ENCODE results near the gene GRID1.

Gene GRID1

DNA sequence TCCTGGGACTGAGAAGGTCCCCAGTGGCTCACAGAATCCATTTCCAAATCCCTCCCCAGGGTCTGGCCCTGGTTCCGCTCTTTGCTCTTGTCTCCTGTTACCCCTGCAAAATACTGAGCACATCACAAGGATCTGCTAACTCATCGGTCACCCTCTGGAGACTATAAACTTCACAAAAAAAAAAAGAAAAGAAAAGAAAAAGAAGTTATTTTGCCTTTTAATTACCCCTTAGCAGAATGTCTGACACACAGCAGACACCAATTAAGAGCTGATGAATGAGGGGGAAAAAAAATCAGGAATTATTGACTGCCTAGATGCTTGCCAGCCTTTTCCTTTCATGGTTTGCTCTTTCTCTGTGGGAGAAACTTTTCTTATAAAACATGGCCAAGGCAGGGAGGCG, 578.7 kb downstream of the GRID1 start:
- no peak overlapping the region for H3K4me3 Mint-ChIP-seq
- H3K9me3 Mint-ChIP-seq: no peaks in the 10 kb centered on the region
- H3K4me1 Mint-ChIP-seq (ENCODE audit: low read depth): no peaks in the 10 kb centered on the region
- H3K27ac Mint-ChIP-seq: no peak overlapping the region
- no peaks in the 10 kb centered on the region for H3K36me3 Mint-ChIP-seq (ENCODE audit: low read depth)
- no peaks in the 10 kb centered on the region for H3K27me3 Mint-ChIP-seq (ENCODE audit: low read depth)

GRCh38 chr10:85787393-85787792, 579.2 kb downstream of the GRID1 start:
- Mint-ChIP-seq H3K27ac (no peak overlapping the region), H3K27me3 (ENCODE audit: low read depth) (no peaks in the 10 kb centered on the region), H3K9me3 (no peaks in the 10 kb centered on the region), H3K4me1 (ENCODE audit: low read depth) (no peaks in the 10 kb centered on the region), H3K4me3 (no peak overlapping the region), H3K36me3 (ENCODE audit: low read depth) (no peaks in the 10 kb centered on the region)

DNA sequence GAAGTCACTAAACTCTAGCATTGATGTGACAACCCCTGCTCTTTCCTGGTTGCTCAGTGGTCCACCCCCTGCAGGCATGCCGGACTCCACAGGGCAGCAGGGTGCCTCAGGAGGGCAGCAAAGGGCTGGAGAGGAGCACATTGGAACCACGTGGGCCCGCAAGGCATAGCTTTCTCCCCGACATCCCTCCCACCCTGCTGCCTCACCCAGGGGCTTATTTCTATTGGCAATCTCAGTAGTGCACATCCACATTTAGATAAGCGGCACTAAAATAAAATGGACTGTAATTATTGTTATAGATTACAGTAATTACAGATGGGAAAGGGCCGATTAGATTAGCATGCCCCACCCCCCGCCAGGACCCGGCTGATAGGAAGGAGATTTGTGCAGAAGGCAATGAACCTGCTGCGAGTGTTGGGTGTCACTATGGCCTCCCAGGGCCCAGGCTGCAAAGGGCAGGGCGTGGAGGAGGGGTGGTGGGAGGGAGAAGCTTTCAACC, 580.1 kb downstream of the GRID1 start:
- no peaks in the 10 kb centered on the region for H3K27me3 Mint-ChIP-seq (ENCODE audit: low read depth)
- no peaks in the 10 kb centered on the region for H3K9me3 Mint-ChIP-seq
- H3K4me1 Mint-ChIP-seq (ENCODE audit: low read depth): no peaks in the 10 kb centered on the region
- H3K36me3 Mint-ChIP-seq (ENCODE audit: low read depth): no peaks in the 10 kb centered on the region
- no peak overlapping the region for H3K27ac Mint-ChIP-seq
- H3K4me3 Mint-ChIP-seq: no peak overlapping the region

DNA sequence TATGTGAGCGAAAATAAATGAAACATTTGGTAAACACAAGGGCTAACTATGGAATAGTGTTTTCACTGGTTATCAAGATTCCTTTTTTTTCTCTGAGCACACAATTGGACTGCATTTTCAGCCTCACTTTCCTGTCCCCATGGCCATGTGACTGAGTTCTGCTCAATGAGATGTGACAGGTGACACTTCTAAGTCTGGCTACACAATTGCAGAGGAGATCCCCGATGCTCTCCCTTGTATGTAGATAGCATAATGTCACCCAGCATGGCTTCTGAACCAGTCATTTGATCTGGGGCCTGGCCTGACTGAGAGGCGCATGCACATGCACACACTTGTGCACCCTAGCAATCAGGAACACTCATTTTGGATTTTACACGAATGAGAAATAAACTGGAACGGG, 581.8 kb downstream of the GRID1 start:
- Mint-ChIP-seq H3K9me3 (no peaks in the 10 kb centered on the region), H3K27me3 (ENCODE audit: low read depth) (no peaks in the 10 kb centered on the region), H3K4me3 (no peak overlapping the region), H3K27ac (no peak overlapping the region), H3K36me3 (ENCODE audit: low read depth) (no peaks in the 10 kb centered on the region), H3K4me1 (ENCODE audit: low read depth) (no peaks in the 10 kb centered on the region)

- H3K9me3 Mint-ChIP-seq: no peaks in the 10 kb centered on the region
- no peaks in the 10 kb centered on the region for H3K27me3 Mint-ChIP-seq (ENCODE audit: low read depth)
- H3K36me3 Mint-ChIP-seq (ENCODE audit: low read depth): no peaks in the 10 kb centered on the region
- H3K4me1 Mint-ChIP-seq (ENCODE audit: low read depth): no peaks in the 10 kb centered on the region
- H3K27ac Mint-ChIP-seq: no peak overlapping the region
- H3K4me3 Mint-ChIP-seq: no peak overlapping the region
Measured at GRCh38 chr10:85781404-85781803, 585.2 kb downstream of the GRID1 start.

GRCh38 chr10:85778074-85778473, 588.5 kb downstream of the GRID1 start:
- no peak overlapping the region for H3K4me3 Mint-ChIP-seq

GRCh38 chr10:85767891-85768290, 598.7 kb downstream of the GRID1 start:
- Mint-ChIP-seq H3K4me3 (no peak overlapping the region), H3K27ac (no peak overlapping the region), H3K27me3 (ENCODE audit: low read depth) (no peaks in the 10 kb centered on the region), H3K4me1 (ENCODE audit: low read depth) (no peaks in the 10 kb centered on the region), H3K36me3 (ENCODE audit: low read depth) (no peaks in the 10 kb centered on the region), H3K9me3 (peaks cover 6% of the 10 kb centered on the region)

More at GRCh38 chr10:85778074-85778473, 588.5 kb downstream of the GRID1 start:
- Mint-ChIP-seq H3K36me3 (ENCODE audit: low read depth) (no peaks in the 10 kb centered on the region), H3K27ac (no peak overlapping the region), H3K9me3 (no peaks in the 10 kb centered on the region), H3K4me1 (ENCODE audit: low read depth) (no peaks in the 10 kb centered on the region), H3K27me3 (ENCODE audit: low read depth) (no peaks in the 10 kb centered on the region)

DNA sequence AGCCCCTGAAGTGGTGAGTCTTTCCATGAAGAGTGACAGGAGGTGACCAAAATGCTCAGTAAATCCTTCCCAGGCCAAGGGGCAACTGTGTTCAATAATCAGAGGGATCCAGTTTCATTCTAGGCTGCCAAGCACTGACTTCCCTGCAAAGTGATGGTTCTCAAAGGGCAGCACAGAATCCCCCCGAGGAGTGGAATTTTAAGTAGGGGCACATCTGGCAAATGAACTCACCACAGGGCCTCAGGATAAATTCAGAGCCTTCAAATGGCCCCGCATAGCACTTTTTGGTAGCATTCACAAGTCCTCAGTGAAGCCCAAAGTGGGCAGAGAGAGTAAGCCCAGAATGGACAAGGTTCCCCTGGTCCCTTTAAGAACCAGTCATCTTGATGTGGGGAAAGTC, 602.5 kb downstream of the GRID1 start:
- Mint-ChIP-seq H3K36me3 (ENCODE audit: low read depth) (no peaks in the 10 kb centered on the region), H3K9me3 (peaks cover 4% of the 10 kb centered on the region), H3K4me3 (no peak overlapping the region), H3K27ac (no peak overlapping the region), H3K4me1 (ENCODE audit: low read depth) (no peaks in the 10 kb centered on the region), H3K27me3 (ENCODE audit: low read depth) (no peaks in the 10 kb centered on the region)

GRCh38 chr10:85761906-85762445, 604.6 kb downstream of the GRID1 start:
- no peaks in the 10 kb centered on the region for H3K27me3 Mint-ChIP-seq (ENCODE audit: low read depth)
- no peak overlapping the region for H3K27ac Mint-ChIP-seq
- H3K36me3 Mint-ChIP-seq (ENCODE audit: low read depth): no peaks in the 10 kb centered on the region
- no peak overlapping the region for H3K4me3 Mint-ChIP-seq
- H3K9me3 Mint-ChIP-seq: no peaks in the 10 kb centered on the region
- H3K4me1 Mint-ChIP-seq (ENCODE audit: low read depth): no peaks in the 10 kb centered on the region

DNA sequence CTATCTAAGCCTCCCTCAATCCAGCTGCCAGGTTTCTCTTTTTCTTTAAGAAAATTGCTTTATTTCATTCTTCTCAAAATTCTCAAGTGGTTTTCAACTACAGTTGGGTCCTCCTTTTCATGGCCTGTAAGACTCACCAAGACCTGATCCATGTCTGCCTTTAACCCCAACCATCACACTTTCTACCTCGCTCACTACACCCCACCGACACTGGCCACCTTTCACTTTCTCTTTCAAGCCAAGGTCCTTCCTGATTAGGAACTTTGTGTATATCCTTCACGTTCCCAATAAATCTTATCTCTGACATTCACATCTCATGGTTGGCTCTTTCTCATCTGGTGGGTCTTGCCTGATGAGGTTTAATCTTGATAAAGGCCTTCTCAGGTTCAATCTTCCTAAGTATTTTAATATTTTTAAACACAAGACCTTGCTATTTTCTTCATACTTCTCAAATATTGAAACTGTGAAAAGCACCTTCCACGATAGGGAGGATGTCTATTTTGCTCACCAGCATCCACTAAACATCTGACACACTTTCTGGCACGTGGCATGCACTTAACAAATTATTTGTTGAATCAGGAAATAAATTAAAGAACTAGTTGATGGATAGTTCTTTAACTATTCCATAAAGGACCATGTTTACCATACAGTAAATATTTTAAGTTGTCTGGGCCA, 624.8 kb downstream of the GRID1 start:
- peak overlapping the region; percentile 7 for H3K27ac Mint-ChIP-seq
- H3K36me3 Mint-ChIP-seq (ENCODE audit: low read depth): no peaks in the 10 kb centered on the region
- no peaks in the 10 kb centered on the region for H3K9me3 Mint-ChIP-seq
- no peaks in the 10 kb centered on the region for H3K4me1 Mint-ChIP-seq (ENCODE audit: low read depth)
- peak overlapping the region; percentile 0 for H3K4me3 Mint-ChIP-seq
- no peaks in the 10 kb centered on the region for H3K27me3 Mint-ChIP-seq (ENCODE audit: low read depth)

- Mint-ChIP-seq H3K4me3 (no peak overlapping the region), H3K4me1 (ENCODE audit: low read depth) (no peaks in the 10 kb centered on the region), H3K36me3 (ENCODE audit: low read depth) (no peaks in the 10 kb centered on the region), H3K27ac (no peak overlapping the region), H3K27me3 (ENCODE audit: low read depth) (no peaks in the 10 kb centered on the region), H3K9me3 (no peaks in the 10 kb centered on the region)
Measured at GRCh38 chr10:85735997-85736396, 630.6 kb downstream of the GRID1 start.

GRCh38 chr10:85734791-85735190, 631.8 kb downstream of the GRID1 start:
- Mint-ChIP-seq H3K4me3 (no peak overlapping the region), H3K9me3 (no peaks in the 10 kb centered on the region), H3K27ac (no peak overlapping the region), H3K36me3 (ENCODE audit: low read depth) (no peaks in the 10 kb centered on the region), H3K4me1 (ENCODE audit: low read depth) (no peaks in the 10 kb centered on the region), H3K27me3 (ENCODE audit: low read depth) (no peaks in the 10 kb centered on the region)

DNA sequence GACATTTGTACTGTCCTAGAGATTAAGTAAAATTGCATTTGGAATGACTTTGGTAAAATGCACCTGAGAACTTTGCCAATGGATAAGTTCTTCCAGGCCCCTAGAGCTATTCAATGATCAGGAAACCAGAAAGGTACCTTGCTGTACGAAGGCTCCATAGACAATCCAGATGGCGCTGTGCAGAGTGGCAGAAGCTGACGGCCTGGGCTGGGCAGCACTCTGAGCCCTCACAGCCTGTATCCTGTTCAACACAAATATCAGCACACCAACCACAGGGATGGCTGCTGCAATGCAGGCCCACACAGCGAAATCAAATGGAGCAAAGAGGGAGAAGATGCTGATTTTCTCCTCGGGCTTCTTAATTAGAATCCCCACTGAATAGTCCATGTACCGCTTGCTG, 642.4 kb downstream of the GRID1 start:
- Mint-ChIP-seq H3K9me3 (no peaks in the 10 kb centered on the region), H3K27me3 (ENCODE audit: low read depth) (no peaks in the 10 kb centered on the region)

GRCh38 chr10:85720931-85721590, 645.5 kb downstream of the GRID1 start:
- Mint-ChIP-seq H3K27ac (no peak overlapping the region), H3K4me1 (ENCODE audit: low read depth) (no peaks in the 10 kb centered on the region), H3K36me3 (ENCODE audit: low read depth) (no peaks in the 10 kb centered on the region), H3K27me3 (ENCODE audit: low read depth) (no peaks in the 10 kb centered on the region), H3K9me3 (no peaks in the 10 kb centered on the region), H3K4me3 (no peak overlapping the region)

More for the DNA sequence above, 642.4 kb downstream of the GRID1 start:
- no peak overlapping the region for H3K4me3 Mint-ChIP-seq
- no peaks in the 10 kb centered on the region for H3K4me1 Mint-ChIP-seq (ENCODE audit: low read depth)
- no peaks in the 10 kb centered on the region for H3K36me3 Mint-ChIP-seq (ENCODE audit: low read depth)
- H3K27ac Mint-ChIP-seq: no peak overlapping the region

GRCh38 chr10:85719408-85719807, 647.2 kb downstream of the GRID1 start:
- no peaks in the 10 kb centered on the region for H3K27me3 Mint-ChIP-seq (ENCODE audit: low read depth)
- H3K36me3 Mint-ChIP-seq (ENCODE audit: low read depth): no peaks in the 10 kb centered on the region
- H3K4me3 Mint-ChIP-seq: no peak overlapping the region
- no peaks in the 10 kb centered on the region for H3K4me1 Mint-ChIP-seq (ENCODE audit: low read depth)
- H3K27ac Mint-ChIP-seq: no peak overlapping the region
- no peaks in the 10 kb centered on the region for H3K9me3 Mint-ChIP-seq
